IPS-18a (cell line): ENCODE data around the gene MBD3.
"Not testable (repeated sequence)": the region's sequence is repeated elsewhere in the genome, so short reads cannot be mapped to it uniquely, and the experiment has no call there.

Source experiments
- H3K27ac ChIP-seq: one replicate; pipeline ENCODE4 v1.5.1; 2013; ENCODE audit warnings: low read length
- H3K27me3 ChIP-seq: one replicate; pipeline ENCODE4 v1.6.1; 2013; ENCODE audit warnings: mild to moderate bottlenecking, low read length; ENCODE audit not compliant: control insufficient read depth, insufficient read depth
- H3K36me3 ChIP-seq: one replicate; pipeline ENCODE4 v1.6.1; 2013; ENCODE audit warnings: low read depth, low read length; ENCODE audit not compliant: control insufficient read depth
- H3K4me1 ChIP-seq: one replicate; pipeline ENCODE4 v1.6.1; 2013; ENCODE audit warnings: low read depth, low read length; ENCODE audit not compliant: control insufficient read depth
- H3K4me3 ChIP-seq: one replicate; pipeline ENCODE4 v1.5.1; 2013; ENCODE audit warnings: low read length
- H3K9ac ChIP-seq: one replicate; pipeline ENCODE4 v1.6.1; 2013; ENCODE audit warnings: mild to moderate bottlenecking, low read length, moderate library complexity
- H3K9me3 ChIP-seq: one replicate; pipeline ENCODE4 v1.6.1; 2013; ENCODE audit warnings: low read depth, low read length; ENCODE audit not compliant: control insufficient read depth

The MBD3 gene

GRCh38 chr19:1592755-1593500, at the start of gene MBD3:
Gene MBD3 (minus strand): TSS chr19:1592865. CDS start chr19:1592631, 234 bp downstream.
- no peaks in the 10 kb centered on the region for H3K27me3 ChIP-seq
- peak within 1 kb of the TSS; percentile 100 for H3K9ac ChIP-seq
- H3K4me3 ChIP-seq, result peak within 1 kb of the TSS; percentile 98
- H3K27ac ChIP-seq, result peak within 1 kb of the TSS; percentile 99
- H3K9me3 ChIP-seq, result no peaks in the 10 kb centered on the region
- H3K36me3 ChIP-seq, result peaks cover 13% of the 10 kb centered on the region
- H3K4me1 ChIP-seq, result peaks cover 8% of the 10 kb centered on the region

- not testable (repeated sequence) for H3K9me3 ChIP-seq, H3K9ac ChIP-seq, H3K27me3 ChIP-seq, H3K4me1 ChIP-seq, H3K4me3 ChIP-seq, H3K27ac ChIP-seq
- H3K36me3 ChIP-seq, result peaks cover 63% of the 10 kb centered on the region
Observed at GRCh38 chr19:1640893-1641448, 48.3 kb upstream of the MBD3 start.

GRCh38 chr19:1636325-1637236, 43.9 kb upstream of the MBD3 start:
- Histone ChIP-seq H3K36me3 (peaks cover 53% of the 10 kb centered on the region), H3K9ac (no peak overlapping the region), H3K9me3 (no peaks in the 10 kb centered on the region), H3K27me3 (no peaks in the 10 kb centered on the region), H3K4me3 (no peak overlapping the region), H3K4me1 (no peaks in the 10 kb centered on the region), H3K27ac (no peak overlapping the region)

- Histone ChIP-seq H3K36me3 (peaks cover 51% of the 10 kb centered on the region), H3K27ac (no peak overlapping the region), H3K27me3 (no peaks in the 10 kb centered on the region), H3K9me3 (no peaks in the 10 kb centered on the region), H3K4me1 (no peaks in the 10 kb centered on the region), H3K9ac (no peak overlapping the region), H3K4me3 (no peak overlapping the region)
Observed at GRCh38 chr19:1634938-1635243, 42.2 kb upstream of the MBD3 start.

- Histone ChIP-seq H3K27ac (no peak overlapping the region), H3K9me3 (no peaks in the 10 kb centered on the region), H3K4me3 (no peak overlapping the region), H3K9ac (no peak overlapping the region), H3K36me3 (peaks cover 50% of the 10 kb centered on the region), H3K4me1 (no peaks in the 10 kb centered on the region), H3K27me3 (no peaks in the 10 kb centered on the region)
Observed at GRCh38 chr19:1634242-1634937, 41.7 kb upstream of the MBD3 start.

- Histone ChIP-seq H3K36me3 (peaks cover 42% of the 10 kb centered on the region), H3K9ac (no peak overlapping the region), H3K27me3 (no peaks in the 10 kb centered on the region), H3K27ac (no peak overlapping the region), H3K9me3 (no peaks in the 10 kb centered on the region), H3K4me3 (no peak overlapping the region), H3K4me1 (no peaks in the 10 kb centered on the region)
Observed at GRCh38 chr19:1633269-1633826, 40.7 kb upstream of the MBD3 start.

GRCh38 chr19:1632462-1633268, 40.0 kb upstream of the MBD3 start:
- no peaks in the 10 kb centered on the region for H3K27me3 ChIP-seq
- no peak overlapping the region for H3K9ac ChIP-seq
- peaks cover 37% of the 10 kb centered on the region for H3K36me3 ChIP-seq
- H3K4me1 ChIP-seq, result no peaks in the 10 kb centered on the region
- H3K27ac ChIP-seq, result no peak overlapping the region
- H3K9me3 ChIP-seq, result no peaks in the 10 kb centered on the region
- H3K4me3 ChIP-seq, result no peak overlapping the region

GRCh38 chr19:1631557-1632100, 39.0 kb upstream of the MBD3 start:
- H3K4me3 ChIP-seq, result no peak overlapping the region
- H3K27ac ChIP-seq, result no peak overlapping the region
- H3K4me1 ChIP-seq, result no peaks in the 10 kb centered on the region
- H3K27me3 ChIP-seq, result no peaks in the 10 kb centered on the region
- no peaks in the 10 kb centered on the region for H3K9me3 ChIP-seq
- peaks cover 32% of the 10 kb centered on the region for H3K36me3 ChIP-seq
- no peak overlapping the region for H3K9ac ChIP-seq

- Histone ChIP-seq H3K27ac (no peak overlapping the region), H3K4me1 (no peaks in the 10 kb centered on the region), H3K36me3 (peaks cover 35% of the 10 kb centered on the region)
Observed at GRCh38 chr19:1630811-1631210, 38.1 kb upstream of the MBD3 start.

GRCh38 chr19:1630012-1630411, 37.3 kb upstream of the MBD3 start:
- H3K27me3 ChIP-seq, result no peaks in the 10 kb centered on the region
- no peak overlapping the region for H3K27ac ChIP-seq
- H3K36me3 ChIP-seq, result peaks cover 30% of the 10 kb centered on the region
- H3K9ac ChIP-seq, result no peak overlapping the region
- H3K9me3 ChIP-seq, result no peaks in the 10 kb centered on the region
- no peaks in the 10 kb centered on the region for H3K4me1 ChIP-seq
- no peak overlapping the region for H3K4me3 ChIP-seq

More at GRCh38 chr19:1630811-1631210, 38.1 kb upstream of the MBD3 start:
- Histone ChIP-seq H3K27me3 (no peaks in the 10 kb centered on the region), H3K9me3 (no peaks in the 10 kb centered on the region), H3K4me3 (no peak overlapping the region), H3K9ac (no peak overlapping the region)
